GM21576 (cell line): Measurements from ENCODE around the gene MAPK8IP3.
"Not testable (repeated sequence)": the region's sequence is repeated elsewhere in the genome, so short reads cannot be mapped to it uniquely, and the experiment has no call there.

Source experiments
- ATAC-seq: cut with Tn5 transposase; IDR thresholded peaks from one replicate; pipeline ENCODE4 v1.9.1; 2021; ENCODE audit warnings: mild to moderate bottlenecking, moderate library complexity; ENCODE audit not compliant: unreplicated experiment

MAPK8IP3 gene

DNA sequence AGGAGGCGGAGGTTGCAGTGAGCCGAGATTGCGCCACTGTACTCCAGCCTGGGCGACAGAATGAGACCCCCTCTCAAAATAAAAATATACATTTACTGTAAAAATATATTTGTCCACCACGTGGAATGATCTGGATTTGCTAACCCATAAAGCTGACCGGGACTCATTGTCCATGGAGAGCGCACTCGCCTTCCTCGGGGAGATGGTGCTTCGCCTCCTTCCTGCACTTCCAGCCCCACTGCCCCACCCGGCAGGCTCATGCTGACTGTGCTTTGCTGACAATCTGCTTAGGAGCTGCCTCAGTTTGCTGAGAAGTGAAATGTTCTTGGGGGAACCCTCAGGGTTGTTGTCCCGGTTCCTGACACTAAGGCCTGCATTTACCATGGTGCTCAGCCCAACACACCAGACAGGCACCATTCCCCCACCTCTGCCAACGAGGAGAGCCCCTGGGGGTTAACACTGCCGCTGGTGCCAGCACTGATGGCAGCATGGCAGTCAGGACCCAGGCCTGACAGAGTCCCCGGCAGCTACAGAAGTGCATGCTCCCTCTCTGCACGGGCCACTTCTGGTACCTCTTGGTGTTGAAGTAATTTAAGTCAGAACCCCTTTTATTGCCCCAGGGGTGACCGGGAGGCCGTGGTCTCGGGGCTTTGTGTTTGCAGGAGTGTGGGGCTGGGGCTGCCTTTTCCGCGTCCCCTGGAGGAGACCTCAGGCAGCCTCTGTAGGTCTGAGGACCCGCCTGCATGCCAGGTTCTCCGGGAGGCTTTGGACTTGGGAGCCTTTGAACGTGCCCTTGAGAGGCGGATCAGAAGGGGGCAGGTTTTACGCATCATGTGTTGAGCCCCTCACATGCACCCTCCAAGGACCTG lies 79.2 kb downstream of the MAPK8IP3 start:
- ATAC-seq = no peak

DNA sequence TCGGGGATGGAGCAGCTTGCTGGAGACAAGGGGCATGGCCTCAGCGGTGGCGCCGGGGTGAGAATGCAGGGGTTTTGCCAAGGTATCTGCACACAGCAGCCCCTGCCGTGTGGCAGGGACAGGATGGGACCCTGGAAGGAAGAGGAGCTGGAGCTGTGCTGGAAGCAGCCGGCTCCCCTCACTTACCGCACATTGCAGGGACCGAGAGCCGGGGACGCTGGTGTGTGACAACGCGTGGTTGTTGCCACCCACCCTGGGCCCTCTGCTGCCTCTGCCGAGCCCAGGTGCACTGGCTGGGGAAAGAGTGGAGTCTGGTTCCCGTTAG lies 79.8 kb downstream of the MAPK8IP3 start:
- ATAC-seq = no peak

DNA sequence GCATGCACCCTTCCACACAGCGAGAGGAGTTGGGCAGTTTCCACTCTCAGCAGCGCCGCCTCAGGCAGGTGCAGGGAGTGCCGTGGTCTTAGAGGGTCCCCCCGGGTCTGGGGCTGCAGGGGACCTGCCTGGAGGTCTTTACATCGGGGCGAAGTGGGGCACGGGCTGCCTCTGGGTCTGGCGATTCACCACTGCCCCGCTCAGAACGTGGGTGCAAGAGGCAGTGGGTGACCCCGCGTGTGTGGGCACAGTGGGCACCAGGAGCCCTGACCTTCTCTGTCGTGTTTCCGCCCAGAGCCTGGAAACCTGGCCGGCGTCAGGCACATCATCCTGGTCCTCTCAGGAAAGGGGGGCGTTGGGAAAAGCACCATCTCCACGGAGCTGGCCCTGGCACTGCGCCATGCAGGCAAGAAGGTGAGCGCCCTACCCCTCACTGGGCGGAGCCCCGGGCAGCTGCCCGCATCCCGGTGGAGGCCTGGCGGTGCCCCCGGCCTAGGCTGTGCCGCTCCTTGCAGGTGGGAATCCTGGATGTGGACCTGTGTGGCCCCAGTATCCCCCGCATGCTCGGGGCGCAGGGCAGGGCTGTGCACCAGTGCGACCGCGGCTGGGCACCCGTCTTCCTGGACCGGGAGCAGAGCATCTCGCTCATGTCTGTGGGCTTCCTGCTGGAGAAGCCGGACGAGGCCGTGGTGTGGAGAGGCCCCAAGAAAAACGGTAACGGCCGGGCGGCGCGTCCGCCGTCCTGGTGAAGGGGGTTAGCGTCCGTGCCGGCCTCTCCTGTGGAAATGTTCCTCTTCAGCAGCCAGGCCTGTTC lies 80.5 kb downstream of the MAPK8IP3 start:
- ATAC-seq = no peak

DNA sequence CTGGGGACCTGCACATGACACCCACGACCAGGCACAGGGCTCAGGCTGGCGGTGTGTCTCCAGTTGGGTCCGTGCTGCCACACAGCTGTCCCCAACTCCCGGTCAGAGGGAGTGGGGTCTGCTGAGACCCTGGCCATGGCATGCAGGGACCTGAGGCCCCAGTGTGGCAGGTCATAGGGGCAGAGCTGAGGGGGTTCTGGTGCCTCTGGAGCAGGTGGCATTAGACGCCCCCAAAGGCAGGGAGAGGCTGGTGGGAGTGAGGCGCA lies 81.0 kb downstream of the MAPK8IP3 start:
- no peak for ATAC-seq

DNA sequence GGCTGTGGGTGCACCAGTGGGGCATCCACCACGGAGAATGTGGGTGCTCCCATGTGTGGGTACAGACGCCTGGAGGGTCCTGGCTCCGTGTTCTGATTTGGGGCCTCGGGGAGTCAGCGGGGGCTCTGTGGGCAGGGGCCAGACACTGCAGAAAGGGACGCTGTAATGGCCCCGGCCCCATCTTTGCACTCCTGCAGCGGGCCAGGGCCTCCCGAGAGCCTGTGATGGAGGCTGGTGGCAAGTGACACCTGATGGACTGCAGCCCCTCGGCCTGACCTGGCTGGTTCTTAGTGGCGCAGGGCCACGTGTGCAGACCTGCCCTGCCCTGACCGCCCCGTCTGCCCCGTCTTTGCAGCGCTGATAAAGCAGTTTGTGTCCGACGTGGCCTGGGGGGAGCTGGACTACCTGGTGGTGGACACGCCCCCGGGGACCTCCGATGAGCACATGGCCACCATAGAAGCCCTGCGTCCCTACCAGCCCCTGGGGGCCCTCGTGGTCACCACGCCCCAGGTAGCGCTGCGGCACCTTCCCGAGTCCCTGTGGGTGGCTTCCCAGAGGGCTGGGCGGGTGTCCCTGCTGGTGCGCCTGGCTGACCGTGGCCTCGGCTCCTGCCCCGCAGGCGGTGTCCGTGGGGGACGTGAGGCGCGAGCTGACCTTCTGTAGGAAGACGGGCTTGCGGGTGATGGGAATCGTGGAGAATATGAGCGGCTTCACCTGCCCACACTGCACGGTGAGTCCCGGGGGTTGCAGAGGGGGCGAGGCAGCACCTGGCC lies 81.5 kb downstream of the MAPK8IP3 start:
- ATAC-seq = no peak

DNA sequence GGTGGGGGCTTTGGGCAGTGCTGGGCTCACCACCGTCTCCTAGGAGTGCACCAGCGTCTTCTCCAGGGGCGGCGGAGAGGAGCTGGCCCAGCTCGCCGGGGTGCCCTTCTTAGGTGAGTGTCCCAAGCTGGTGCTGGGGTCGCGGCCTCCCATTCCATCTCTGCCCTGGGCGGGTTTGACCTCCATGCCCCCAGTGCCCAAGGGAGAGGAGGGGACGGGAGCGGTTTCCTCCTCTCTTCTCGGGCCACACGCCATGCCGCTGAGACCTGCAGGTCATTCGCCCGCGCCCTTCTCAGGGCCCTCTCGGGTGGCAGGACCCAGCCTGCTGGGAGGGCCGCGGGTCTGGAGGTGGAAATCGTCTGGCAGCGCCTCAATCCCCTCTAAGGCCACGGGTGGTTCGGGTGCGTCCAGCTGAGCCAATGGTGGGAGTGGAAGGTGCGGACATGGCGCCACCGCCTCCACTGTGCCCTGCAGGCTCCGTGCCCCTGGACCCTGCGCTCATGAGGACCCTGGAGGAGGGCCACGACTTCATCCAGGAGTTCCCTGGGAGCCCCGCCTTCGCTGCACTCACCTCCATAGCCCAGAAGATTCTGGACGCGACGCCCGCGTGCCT lies 82.2 kb downstream of the MAPK8IP3 start:
- ATAC-seq = no peak

DNA sequence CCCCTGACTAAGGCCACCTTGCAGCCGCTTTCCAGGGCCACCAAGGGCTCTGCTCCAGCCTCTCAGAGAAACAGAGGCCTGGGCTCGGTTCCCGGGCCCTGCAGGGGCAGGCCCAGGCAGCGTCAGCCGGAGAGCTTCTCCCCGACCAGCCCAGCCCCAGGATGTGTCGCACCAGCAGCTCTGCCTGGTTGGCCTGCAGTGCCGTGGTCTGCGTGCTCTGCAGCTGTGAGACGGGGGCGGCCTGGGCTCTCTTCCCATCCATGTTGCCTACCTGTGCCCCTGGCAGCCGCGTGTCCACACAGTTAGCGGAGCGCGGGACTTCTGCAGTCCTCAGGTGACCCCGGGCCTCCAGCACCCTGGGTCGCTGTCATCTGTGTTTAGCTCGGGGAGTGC lies 82.7 kb downstream of the MAPK8IP3 start:
- ATAC-seq = no peak

DNA sequence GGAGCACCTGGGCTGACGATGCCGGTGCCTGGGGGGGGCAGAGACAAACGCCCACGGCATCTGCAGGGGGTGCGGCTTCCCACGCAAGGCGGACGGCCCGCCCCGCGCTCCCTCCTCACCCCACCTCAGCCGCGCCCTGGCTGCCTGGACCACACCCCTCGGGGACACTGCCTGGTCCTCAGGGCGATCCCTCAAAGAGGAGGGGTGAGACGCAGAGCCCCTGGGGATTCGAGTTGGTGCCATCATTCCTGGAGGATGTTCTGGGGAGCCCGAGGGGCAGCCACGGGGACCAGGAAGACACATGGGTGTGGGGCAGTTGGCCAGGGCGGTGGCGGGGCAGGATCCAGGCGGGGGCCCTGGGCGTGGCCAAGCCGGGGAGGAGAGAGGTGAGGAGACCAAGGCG lies 83.6 kb downstream of the MAPK8IP3 start:
- ATAC-seq = no peak

DNA sequence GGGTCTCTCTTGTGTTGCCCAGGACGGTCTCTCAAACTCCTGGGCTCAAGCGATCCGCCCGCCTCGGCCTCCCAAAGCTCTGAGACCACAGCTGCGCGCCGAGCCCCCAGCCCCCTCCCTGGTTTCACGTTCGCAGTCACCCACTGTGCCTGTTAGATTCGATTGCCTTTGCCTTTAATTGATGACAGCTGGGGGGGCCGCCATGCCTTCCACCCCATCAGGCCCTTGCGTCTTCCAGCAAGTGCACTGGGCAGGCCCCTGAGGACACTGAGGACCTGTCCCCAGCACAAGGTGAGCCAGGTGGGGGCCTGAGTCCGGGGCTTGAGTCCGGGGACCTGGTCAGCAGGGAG lies 84.2 kb downstream of the MAPK8IP3 start:
- ATAC-seq = no peak

DNA sequence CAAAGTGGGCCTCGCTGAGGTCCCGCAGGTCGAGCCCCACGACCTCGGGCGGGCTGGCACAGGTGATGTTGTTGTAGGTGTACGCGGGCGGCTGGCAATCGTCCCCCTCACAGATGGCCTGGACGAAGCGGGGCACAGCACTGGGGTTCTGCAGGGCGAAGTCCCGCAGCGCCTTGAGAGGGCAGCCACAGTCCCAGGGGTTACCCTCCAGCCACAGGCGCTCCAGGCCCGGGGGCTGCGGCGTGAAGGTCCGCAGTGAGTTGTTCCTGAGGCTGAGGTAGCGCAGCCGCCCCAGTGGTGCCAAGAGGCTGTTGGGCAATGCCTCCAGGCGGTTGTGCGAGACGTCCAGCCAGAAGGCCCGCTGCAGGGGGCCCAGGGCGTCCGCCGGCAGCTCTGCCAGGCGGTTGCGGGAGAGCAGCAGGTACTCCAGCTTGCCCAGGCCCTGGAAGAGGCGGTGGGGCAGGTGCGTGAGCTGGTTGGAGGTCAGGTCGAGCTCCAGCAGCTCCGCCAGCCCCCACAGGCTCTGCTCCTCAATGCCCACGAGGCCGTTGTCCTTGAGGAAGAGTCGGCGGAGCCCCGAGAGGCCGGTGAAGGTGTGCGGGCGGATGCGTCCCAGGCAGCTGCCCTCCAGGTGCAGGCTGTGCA lies 84.7 kb downstream of the MAPK8IP3 start:
- ATAC-seq = no peak

DNA sequence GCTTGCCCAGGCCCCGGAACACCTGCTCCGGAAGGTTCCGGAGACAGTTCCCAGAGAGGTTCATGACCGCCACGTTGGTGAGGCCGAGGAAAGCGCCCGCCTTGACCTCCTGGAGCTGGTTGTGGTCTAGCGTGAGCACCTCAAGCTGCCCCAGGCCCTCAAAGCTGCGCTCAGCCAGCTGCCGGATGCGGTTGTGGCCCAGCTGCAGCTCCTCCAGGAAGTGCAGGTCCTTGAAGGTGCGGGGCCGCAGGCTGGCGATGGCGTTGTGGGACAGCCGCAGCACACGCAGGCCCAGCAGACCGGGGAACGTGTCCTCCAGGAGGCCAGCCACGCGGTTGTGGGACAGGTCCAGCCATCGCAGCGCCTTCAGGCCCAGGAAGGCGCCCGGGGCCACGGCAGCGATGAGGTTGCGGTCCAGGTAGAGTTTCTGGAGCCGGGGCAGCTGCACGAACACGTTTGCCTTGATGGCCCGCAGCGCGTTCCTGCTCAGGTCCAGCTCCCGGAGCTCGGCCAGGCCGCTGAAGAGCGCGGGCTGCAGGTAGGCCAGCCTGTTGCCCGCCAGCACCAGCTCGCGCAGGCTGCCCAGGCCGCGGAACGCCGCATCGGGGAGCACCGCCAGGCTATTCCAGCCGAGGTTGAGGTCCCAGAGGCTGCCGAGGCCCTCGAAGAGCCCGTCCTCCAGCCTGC lies 85.4 kb downstream of the MAPK8IP3 start:
- no peak for ATAC-seq

DNA sequence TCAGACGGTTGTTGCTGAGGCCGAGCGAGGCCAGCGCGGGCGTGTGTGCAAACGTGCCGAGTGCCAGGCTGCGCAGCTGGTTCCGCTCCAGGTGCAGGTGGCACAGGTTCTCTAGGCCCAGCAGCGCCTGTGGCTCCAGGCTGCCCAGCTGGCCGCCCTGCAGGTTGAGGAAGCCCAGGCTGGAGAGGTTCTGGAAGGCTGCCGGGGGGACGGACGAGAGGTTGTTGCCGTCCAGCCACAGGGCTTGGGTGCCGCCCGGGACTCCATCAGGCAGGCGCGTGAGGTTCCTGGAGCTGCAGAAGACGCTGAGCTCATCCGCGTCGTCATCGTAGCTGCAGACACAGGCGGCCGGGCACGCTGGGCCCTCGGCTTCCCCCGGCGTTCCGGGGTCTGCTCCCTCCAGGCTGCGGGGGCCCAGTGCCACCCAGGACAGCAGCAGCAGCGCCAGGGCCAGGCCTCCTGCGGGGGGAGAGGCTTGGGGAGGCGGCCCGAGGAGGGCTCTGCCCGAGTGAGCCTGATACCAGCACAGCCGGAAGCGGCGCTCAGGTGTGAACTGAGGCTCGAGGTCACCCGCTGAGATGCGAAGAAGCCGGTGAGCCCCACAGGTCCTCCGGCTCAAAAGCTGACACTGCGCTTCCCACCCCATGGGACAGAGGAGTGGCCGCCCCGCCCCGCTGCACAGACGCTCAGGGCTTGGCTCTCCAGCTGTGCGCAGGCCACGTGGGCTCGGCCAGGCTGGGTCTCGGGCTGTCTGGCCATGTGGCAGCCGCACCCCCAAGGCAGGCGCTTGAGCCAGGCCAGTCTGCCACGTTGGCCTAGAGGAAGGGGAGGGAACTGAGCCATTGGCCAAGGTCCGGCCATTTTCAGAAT lies 86.2 kb downstream of the MAPK8IP3 start:
- ATAC-seq = no peak

DNA sequence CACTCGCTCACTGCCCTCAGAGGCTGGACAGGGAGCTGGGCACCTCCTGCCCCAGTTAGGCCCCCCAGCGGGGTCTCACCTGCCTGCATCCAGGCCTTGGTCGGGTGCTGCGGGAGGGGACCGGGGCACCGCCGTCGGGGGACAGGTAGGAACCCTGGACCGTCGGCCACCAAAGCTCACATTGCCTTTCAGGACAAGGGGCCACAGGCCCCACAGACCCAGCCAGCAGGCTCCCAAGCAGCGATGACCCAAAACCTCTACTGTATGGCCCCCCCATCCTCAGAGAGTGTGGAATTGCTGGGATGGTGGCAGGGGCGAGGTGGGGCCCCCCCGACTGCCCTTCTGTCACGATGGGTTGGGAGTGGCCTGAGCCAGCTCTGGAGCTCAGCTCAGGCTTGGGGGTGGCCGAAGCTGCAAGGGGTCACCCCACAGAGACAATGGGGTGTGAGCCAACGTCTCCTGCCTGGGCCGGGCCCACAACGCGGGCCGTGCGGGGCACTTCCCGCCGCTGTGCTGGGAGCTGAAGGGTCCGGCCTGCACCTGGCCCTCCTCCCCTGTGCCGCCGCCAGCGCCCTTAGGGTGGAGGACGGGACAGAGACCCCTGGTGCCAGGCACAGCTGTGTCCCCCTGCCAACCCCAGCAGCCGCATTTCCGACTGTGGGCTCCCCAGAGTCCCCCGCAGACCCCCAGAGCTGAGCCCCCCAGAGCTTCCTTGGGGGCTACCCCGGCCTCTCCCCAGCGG lies 87.0 kb downstream of the MAPK8IP3 start:
- no peak for ATAC-seq

DNA sequence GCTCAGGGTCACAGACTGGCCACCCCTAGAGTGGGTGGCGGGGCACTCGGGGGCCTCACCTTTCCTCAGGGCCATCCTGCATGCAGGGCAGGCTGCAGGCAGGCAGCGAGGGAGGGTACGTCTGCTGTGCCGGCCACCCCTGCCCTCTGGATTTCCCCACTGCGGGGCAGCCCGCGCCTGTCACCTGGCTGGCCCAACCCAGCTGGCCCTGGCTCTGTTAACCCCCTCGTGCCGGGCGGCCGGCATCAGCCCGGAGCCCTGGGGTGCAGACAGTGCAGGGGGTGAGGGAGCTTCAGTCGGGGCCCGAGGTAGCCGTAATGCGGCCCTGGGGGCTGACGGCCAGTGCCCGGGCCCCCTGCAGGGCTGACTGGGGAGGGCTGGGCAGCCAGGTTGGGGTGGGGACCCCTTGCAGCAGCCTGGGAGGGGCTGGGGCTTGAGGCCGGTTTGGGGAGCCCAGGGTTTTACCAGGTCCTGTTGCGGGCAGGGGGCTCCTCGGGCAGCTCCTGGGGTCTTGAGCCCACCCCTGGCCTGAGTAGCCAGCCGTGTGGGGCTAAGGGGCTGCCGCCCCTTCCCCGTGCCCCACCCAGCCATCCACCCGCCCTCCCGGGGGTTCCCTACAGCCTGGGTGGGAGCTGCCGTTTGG lies 87.7 kb downstream of the MAPK8IP3 start, which contains the start of gene IGFALS:
TSS of gene IGFALS (minus strand) at position 128 of the 643 bp plus-strand sequence. CDS start at position 75, 53 bp downstream.
- no peak for ATAC-seq

DNA sequence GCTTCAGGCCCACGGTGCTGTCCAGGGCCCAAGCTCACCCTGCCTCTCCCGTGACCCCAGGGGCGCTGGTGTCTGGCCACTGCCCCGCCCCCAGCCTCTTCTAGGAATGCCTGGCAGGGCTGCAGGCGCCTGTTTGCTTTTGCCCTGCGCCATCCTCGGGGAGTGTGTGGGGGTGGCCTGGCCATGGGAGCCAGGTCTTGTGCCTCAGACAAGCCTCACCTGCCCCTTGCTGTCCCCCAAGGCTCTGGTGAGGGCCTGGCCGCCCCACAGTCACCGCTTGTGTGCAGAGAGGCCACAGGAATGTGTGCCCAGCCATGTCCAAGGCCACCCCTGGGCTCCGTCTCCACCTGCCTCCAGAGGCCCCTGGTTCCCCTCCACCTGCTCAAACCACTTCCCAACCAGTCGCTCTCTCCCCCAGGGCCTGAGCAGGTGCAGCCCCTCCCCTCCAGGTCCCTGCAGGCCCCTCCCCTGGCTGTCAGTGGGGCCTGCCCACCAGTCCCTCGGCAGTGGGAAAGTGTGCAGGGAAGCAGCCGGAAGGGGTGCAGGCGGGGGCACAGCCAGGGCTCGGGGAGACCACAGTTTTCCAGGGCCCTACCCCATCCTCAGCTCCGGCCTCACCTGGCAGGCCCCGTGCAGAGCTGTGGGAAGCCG lies 88.4 kb downstream of the MAPK8IP3 start:
- ATAC-seq = no peak

DNA sequence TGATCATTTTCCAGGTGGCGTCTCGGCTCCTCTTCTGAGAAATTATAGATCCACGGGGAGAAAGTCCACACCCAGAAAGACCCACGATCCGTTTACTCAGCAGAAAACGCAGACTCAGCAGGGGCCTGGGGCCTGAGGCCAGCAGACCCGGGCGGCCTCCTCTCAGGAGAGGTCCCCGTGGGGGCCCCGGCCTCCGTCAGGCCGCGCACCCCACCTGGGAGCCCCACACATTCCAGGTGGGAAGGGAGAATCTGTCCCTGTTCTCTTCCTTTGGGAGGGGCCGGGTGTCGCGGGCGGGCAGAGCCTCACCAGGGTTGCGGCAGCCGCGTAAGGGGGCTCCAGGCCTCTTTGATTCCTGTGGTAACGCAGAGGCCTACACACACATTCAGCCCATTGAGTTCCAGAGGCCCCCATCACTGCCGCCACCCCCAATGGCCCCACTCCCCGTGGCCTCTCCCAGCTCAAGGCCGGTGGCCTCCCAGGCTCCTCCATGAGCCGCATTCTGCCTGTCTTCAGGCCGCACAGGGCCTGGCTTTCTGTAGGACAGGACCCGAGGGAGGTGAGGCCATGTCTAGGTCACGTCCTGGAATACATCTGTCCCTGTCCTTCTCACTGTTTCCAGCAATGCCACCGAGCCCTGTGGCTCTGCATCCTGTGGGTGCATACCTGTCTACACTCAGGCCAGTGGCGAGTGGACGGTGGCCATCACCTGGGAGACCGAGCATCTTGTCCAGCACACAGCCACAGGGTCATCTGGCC lies 89.1 kb downstream of the MAPK8IP3 start:
- ATAC-seq = no peak

DNA sequence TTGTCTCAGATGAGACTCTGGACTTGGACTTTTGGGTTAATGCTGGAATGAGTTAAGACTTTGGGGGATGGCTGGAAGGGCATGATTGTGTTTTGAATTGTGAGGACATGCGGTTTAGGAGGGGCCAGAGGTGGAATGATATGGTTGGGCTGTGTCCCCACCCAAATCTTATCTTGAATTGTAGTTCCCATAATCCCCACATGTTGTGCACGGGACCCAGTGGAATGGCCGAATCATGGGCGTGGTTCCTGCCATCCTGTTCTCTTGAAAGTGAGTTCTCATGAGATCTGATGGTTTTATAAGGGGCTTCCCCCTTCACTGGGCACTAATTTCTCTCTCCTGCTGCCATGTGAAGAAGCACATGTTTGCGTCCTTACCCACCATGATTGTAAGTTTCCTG lies 93.3 kb downstream of the MAPK8IP3 start:
- ATAC-seq = not testable (repeated sequence)
